ENCODE data around the gene CLEC4M.
"Not testable (repeated sequence)": the region's sequence is repeated elsewhere in the genome, so short reads cannot be mapped to it uniquely, and the experiment has no call there.

CLEC4M gene

GRCh38 chr19:7808108-7808507, 45.1 kb downstream of the CLEC4M start:
- no peak for DNase-seq (ENCODE audit: low read depth in 2 of 2)

GRCh38 chr19:7811989-7812388, 48.9 kb downstream of the CLEC4M start:
- no peak for DNase-seq (ENCODE audit: low read depth in 2 of 2)

- no peak for DNase-seq (ENCODE audit: low read depth in 2 of 2)
Measured at GRCh38 chr19:7815325-7815724, 52.3 kb downstream of the CLEC4M start.

- DNase-seq (ENCODE audit: low read depth in 2 of 2) = not testable (repeated sequence)
Measured at GRCh38 chr19:7816040-7816439, 53.0 kb downstream of the CLEC4M start.

- DNase-seq (ENCODE audit: low read depth in 2 of 2) = no peak
Measured at GRCh38 chr19:7817801-7818200, 54.8 kb downstream of the CLEC4M start.

- DNase-seq (ENCODE audit: low read depth in 2 of 2) = no peak
Measured at GRCh38 chr19:7818806-7819205, 55.8 kb downstream of the CLEC4M start.

Measured in stimulated activated CD8-positive, alpha-beta memory T cell treated with anti-CD3 and anti-CD28 coated beads, Interleukin-15, amount 100 ng/mL, for 4 hours (primary cell).